ENCODE measurements around the gene PERCC1. TPM values are rescaled to one million over a fixed set of nuclear protein-coding genes. Genes with fewer than 3 reads are reported as not detected.
"Not testable (repeated sequence)": the region's sequence is repeated elsewhere in the genome, so short reads cannot be mapped to it uniquely, and the experiment has no call there.

PERCC1 gene
- total RNA-seq, 4 donors from 2014 or later, result not detected

DNA sequence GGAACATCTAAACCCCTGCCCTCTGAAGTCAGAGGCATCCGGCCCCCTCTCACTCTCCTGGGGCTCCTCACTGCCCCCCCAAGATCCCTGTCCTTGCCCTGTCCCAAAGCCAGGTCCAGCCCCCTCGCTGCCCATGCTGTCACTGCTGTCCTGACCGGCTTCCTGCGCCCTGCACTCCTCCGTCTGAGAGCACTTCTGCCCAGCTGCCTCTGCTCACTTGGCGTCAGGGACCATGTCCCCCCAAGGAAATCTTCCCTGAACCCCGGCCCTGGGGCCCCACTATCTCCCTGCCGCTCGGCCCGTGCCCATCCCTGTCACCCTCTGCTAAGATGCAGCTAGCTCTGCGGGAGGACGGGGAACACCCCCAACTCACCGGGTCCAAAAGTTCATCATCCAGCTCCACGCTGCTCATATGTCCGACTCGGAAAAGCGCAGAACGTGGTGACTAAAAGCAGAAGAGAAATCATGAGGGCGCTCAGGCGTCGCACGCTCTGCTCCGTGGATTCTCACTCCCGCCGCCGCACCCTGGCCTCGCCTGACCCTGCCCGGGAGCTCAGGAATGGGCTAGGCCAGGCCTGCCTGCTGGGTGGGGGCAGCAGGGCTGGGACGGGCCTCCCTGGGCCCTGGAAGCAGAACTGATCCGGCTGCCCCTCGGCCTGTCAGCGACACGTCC is 34.2 kb downstream of the PERCC1 start:
- DNase-seq, result no peak
- Histone ChIP-seq H3K4me1 (peaks cover 0 to 13% (median 0%) of the 10 kb centered on the region in 3 donors), H3K27ac (no peak overlapping the region), H3K36me3 (peaks cover 15 to 64% (median 15%) of the 10 kb centered on the region in 3 donors), H3K27me3 (no peaks in the 10 kb centered on the region), H3K9me3 (no peaks in the 10 kb centered on the region), H3K4me3 (no peak overlapping the region)
- TF ChIP-seq POLR2A (IDR thresholded peaks at IDR 0.05), result no peak
- TF ChIP-seq, protein P1, sequence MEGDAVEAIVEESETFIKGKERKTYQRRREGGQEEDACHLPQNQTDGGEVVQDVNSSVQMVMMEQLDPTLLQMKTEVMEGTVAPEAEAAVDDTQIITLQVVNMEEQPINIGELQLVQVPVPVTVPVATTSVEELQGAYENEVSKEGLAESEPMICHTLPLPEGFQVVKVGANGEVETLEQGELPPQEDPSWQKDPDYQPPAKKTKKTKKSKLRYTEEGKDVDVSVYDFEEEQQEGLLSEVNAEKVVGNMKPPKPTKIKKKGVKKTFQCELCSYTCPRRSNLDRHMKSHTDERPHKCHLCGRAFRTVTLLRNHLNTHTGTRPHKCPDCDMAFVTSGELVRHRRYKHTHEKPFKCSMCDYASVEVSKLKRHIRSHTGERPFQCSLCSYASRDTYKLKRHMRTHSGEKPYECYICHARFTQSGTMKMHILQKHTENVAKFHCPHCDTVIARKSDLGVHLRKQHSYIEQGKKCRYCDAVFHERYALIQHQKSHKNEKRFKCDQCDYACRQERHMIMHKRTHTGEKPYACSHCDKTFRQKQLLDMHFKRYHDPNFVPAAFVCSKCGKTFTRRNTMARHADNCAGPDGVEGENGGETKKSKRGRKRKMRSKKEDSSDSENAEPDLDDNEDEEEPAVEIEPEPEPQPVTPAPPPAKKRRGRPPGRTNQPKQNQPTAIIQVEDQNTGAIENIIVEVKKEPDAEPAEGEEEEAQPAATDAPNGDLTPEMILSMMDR (IDR thresholded peaks at IDR 0.05), result no peak
- 85 to 95% methylated on average over 22 to 24 of the region's 33 CpGs for WGBS, 2 donors
- intact Hi-C loops (cut with DNase I), result no loop called here

DNA sequence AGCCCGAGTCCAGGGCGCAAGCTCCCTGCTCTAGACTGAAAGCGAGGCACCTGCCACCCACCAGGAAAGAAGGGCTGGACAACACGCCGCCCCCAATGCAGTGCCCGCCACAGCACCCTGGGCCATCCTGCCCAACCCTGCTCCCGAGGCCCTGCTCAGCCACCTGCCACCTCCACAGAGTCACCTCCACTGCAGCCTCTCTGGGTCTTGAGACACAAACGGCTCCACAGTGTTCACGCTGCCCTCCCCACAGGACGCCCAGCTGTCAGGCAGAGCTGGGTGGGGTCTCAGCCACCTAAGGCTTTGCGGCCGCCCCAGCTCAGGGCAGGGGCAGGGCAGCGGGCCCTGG is 34.7 kb downstream of the PERCC1 start:
- intact Hi-C loops (cut with DNase I), result no loop called here
- WGBS, 2 donors, result 100% methylated on average over 1 of the region's 13 CpGs; no CpG with 5 or more reads in 1 of the 2 donors
- TF ChIP-seq POLR2A (IDR thresholded peaks at IDR 0.05), result no peak
- TF ChIP-seq, protein P1 (IDR thresholded peaks at IDR 0.05), result no peak
- Histone ChIP-seq H3K27me3 (no peaks in the 10 kb centered on the region), H3K9me3 (no peaks in the 10 kb centered on the region), H3K36me3 (peaks cover 10 to 59% (median 11%) of the 10 kb centered on the region in 3 donors), H3K27ac (no peak overlapping the region), H3K4me3 (no peak overlapping the region), H3K4me1 (peaks cover 0 to 17% (median under 1%) of the 10 kb centered on the region in 3 donors)
- no peak for DNase-seq

DNA sequence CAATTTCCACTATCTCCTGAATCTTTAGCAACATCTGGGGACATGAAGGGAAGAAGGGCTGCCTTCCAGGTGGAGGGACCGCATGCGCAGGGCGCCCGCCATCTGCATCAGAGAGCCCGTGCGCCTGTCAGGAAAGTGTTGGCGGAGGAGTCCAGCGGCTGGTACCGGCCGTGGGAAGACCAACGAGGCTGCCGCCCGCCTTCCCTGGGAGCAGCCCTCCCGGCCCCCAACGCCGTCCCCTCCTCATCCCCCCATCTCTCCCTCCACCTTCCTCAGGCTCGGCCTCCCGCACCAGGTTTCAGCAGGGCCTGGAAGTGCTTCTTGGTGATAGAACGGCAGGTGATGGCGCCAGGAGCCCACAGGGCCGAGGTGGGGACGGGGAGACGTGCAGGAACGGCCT is 35.2 kb downstream of the PERCC1 start:
- H3K4me3 ChIP-seq, result no peak overlapping the region
- H3K36me3 ChIP-seq, result peaks cover 5 to 54% (median 6%) of the 10 kb centered on the region in 3 donors
- no peak overlapping the region for H3K27ac ChIP-seq
- 86 to 92% methylated on average over 6 to 10 of the region's 24 CpGs for WGBS, 2 donors
- H3K27me3 ChIP-seq, result no peaks in the 10 kb centered on the region
- no peak for DNase-seq
- H3K4me1 ChIP-seq, result peaks cover 0 to 22% (median 6%) of the 10 kb centered on the region in 3 donors
- no peaks in the 10 kb centered on the region for H3K9me3 ChIP-seq
- TF ChIP-seq, protein P1 (IDR thresholded peaks at IDR 0.05), result no peak
- TF ChIP-seq POLR2A (IDR thresholded peaks at IDR 0.05), result no peak
- intact Hi-C loops (cut with DNase I), result no loop called here

DNA sequence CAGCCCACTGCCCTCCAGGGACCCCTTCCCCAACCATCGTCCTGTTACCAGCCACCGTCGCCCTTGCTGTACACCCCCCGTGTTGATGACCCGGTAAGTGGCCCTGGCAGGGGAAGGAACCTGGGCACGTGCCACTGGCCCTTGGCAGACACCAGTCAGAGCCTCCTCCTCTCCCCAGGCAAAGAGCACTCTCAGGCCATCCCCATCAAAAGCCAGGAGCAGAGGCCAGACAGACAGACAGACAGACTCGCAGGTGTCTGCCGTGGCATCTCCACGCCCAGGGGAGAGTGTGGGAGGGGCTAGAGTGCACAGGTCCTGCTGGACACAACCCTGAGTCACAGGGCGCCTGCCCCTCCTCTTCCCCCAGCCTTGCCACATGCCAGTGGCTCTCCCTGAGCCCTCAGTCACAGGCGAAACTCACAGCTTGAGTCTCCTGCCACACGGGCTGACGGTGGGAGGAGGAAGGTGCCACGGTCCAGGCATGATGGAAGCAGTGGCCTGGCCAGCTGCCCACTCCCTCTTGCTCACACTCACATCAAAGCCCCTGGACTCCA is 36.2 kb downstream of the PERCC1 start:
- no peak for DNase-seq
- H3K36me3 ChIP-seq, result peaks cover 0 to 44% (median 0%) of the 10 kb centered on the region in 3 donors
- no peaks in the 10 kb centered on the region for H3K27me3 ChIP-seq
- H3K4me1 ChIP-seq, result peaks cover 0 to 32% (median 15%) of the 10 kb centered on the region in 3 donors
- H3K27ac ChIP-seq, result no peak overlapping the region
- H3K4me3 ChIP-seq, result no peak overlapping the region
- no peaks in the 10 kb centered on the region for H3K9me3 ChIP-seq
- TF ChIP-seq, protein P1 (IDR thresholded peaks at IDR 0.05), result no peak
- no peak for TF ChIP-seq POLR2A (IDR thresholded peaks at IDR 0.05)
- 89 to 90% methylated on average over 4 of the region's 14 CpGs for WGBS, 2 donors
- intact Hi-C loops (cut with DNase I), result no loop called here

DNA sequence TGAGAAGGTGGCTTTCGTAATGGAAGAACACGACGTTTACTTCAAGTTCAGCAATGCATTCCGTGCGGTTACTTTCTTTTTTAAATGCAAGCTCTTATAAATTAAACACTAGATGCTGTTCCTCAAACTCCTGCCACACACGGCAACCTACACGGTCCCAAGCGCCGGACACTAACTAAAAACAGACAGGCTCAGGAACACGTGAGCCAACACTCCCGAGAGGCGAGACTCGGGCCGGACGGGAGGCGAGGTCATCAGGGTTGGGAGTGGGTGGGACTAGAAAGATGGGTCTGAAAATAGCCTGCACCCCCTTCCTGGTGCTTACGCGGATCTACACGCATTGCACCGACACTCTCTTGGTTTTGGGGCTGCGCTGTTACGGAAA is 37.5 kb downstream of the PERCC1 start:
- Histone ChIP-seq H3K36me3 (peaks cover 0 to 35% (median 0%) of the 10 kb centered on the region in 3 donors), H3K4me1 (peaks cover 0 to 45% (median 22%) of the 10 kb centered on the region in 3 donors), H3K27me3 (no peaks in the 10 kb centered on the region), H3K4me3 (no peak overlapping the region), H3K27ac (no peak overlapping the region), H3K9me3 (no peaks in the 10 kb centered on the region)
- WGBS, 2 donors, result 88 to 93% methylated on average over 19 to 20 of the region's 22 CpGs
- no peak for DNase-seq
- intact Hi-C loops (cut with DNase I), result no loop called here
- TF ChIP-seq, protein P1 (IDR thresholded peaks at IDR 0.05), result no peak
- no peak for TF ChIP-seq POLR2A (IDR thresholded peaks at IDR 0.05)

DNA sequence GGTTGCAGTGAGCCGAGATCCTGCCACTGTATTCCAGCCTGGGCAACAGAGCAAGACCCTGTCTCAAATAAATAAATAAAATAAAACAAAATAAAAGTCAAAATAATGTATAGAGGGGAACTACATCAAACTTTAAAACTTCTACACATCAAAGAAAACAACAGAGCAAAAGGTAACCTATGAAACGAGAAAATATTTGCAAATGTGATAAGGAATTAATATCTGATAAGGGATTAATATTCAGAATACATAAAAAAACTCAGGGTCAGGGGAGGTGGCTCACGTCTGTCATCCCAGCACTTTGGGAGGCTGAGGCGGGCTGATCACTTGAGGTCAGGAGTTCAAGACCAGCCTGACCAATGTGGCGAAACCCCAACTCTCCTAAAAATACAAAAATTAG is 38.3 kb downstream of the PERCC1 start:
- H3K27me3 ChIP-seq; H3K9me3 ChIP-seq; H3K27ac ChIP-seq; intact Hi-C loops (cut with DNase I); H3K4me3 ChIP-seq; DNase-seq: not testable (repeated sequence)
- H3K36me3 ChIP-seq, result peaks cover 0 to 28% (median 0%) of the 10 kb centered on the region in 3 donors
- 63 to 68% methylated on average over 5 of the region's 5 CpGs for WGBS, 2 donors
- H3K4me1 ChIP-seq, result peaks cover 7 to 52% (median 29%) of the 10 kb centered on the region in 3 donors
